HCT116 (cell line): ENCODE data around the gene CCNJL. TPM values are rescaled to one million over a fixed set of nuclear protein-coding genes. Genes with fewer than 3 reads are reported as not detected.

Source experiments
- ATAC-seq: fragments of 200-7000 bp; cut with Tn5 transposase; 2 replicates; pipeline ENCODE4 v1.9.1; 2020; ENCODE audit warnings: mild to moderate bottlenecking, moderate library complexity
- BruUV-seq: library from RNA; stranded (reverse); fragments of 400-500 nt; replicated peaks from 2 replicates; lab custom pipeline; 2021; lab: Mats Ljungman, UMichigan
- CTCF ChIA-PET: fragments of 300-600 bp; sonication (Branson Sonifier 250); formaldehyde crosslinking; loops from one replicate; lab custom pipeline; 2021; ENCODE audit warnings: antibody characterized with exemption; lab: Charles Lee
- POLR2A ChIA-PET: fragments of 300-600, 350-600 bp; sonication (Branson Sonifier 250); formaldehyde crosslinking; loops from one replicate; lab custom pipeline; 2021; ENCODE audit warnings: antibody characterized with exemption; lab: Charles Lee
- RAD21 ChIA-PET, 2 experiments: fragments of 300-600 bp; sonication (Branson Sonifier 250); formaldehyde crosslinking; loops; one replicate each; lab custom pipeline; 2023; ENCODE audit warnings: low total read pairs in 2 of 2; ENCODE audit not compliant: uncharacterized antibody in 2 of 2, unreplicated experiment in 2 of 2, low non-redundant PET in 1 of 2; lab: Charles Lee
- DNase-seq: peaks from one replicate; pipeline ENCODE4 v3.0.0-alpha.2; 2010; ENCODE audit warnings: low read depth, low spot score
- H2AFZ ChIP-seq: fragments of 200-600 bp; shearing (Covaris generic), sonication (generic); 2 replicates; pipeline ENCODE4 v1.6.1; 2017; ENCODE audit warnings: low read depth, mixed run types, mixed read lengths, antibody characterized with exemption, low read length; ENCODE audit not compliant: poor library complexity, severe bottlenecking
- H3K27ac ChIP-seq: 2 replicates; pipeline ENCODE4 v1.5.1; 2012; ENCODE audit warnings: low read depth, low read length
- H3K27me3 ChIP-seq: fragments of 200-600 bp; sonication (generic); 2 replicates; pipeline ENCODE4 v1.6.1; 2016; ENCODE audit warnings: mixed run types, low read length, mixed read lengths; ENCODE audit not compliant: insufficient read depth
- H3K36me3 ChIP-seq, 2 experiments: fragments of 200-500 bp in 1 of 2; fragments of 200-600 bp in 1 of 2; sonication (Bioruptor generic) in 1 of 2; sonication (generic) in 1 of 2; 2 replicates each; pipeline versions ENCODE4 v1.5.1 to v1.6.1; 2014 to 2016; ENCODE audit warnings: low read length in 2 of 2, inconsistent platforms in 1 of 2, mixed read lengths in 1 of 2, mixed run types in 1 of 2; ENCODE audit not compliant: insufficient read depth in 2 of 2, control insufficient read depth in 1 of 2
- H3K4me1 ChIP-seq, 2 experiments: fragments of 200-600 bp in 1 of 2; sonication (generic) in 1 of 2; 2 replicates each; pipeline versions ENCODE4 v1.5.1 to v1.6.1; 2012 to 2017; ENCODE audit warnings: low read length in 2 of 2, inconsistent platforms in 1 of 2, mild to moderate bottlenecking in 1 of 2, mixed read lengths in 1 of 2, mixed run types in 1 of 2, moderate library complexity in 1 of 2; ENCODE audit not compliant: insufficient read depth in 2 of 2, control insufficient read depth in 1 of 2
- H3K4me2 ChIP-seq: fragments of 200-600 bp; sonication (generic); 2 replicates; pipeline ENCODE4 v1.6.1; 2017; ENCODE audit warnings: mixed run types, low read length, mixed read lengths
- H3K4me3 ChIP-seq, 2 experiments: fragments of 200-600 bp in 1 of 2; sonication (generic) in 1 of 2; replicated peaks in 1 of 2; 2 replicates each; pipeline ENCODE4 v1.5.1; 2011 to 2016; ENCODE audit warnings: low read length in 2 of 2, control low read depth in 1 of 2, low read depth in 1 of 2, mild to moderate bottlenecking in 1 of 2, mixed read lengths in 1 of 2, mixed run types in 1 of 2
- H3K79me2 ChIP-seq: fragments of 200-600 bp; sonication (generic); 2 replicates; pipeline ENCODE4 v1.6.1; 2017; ENCODE audit warnings: mild to moderate bottlenecking, mixed run types, low read length, moderate library complexity, mixed read lengths; ENCODE audit not compliant: insufficient read depth
- H3K9ac ChIP-seq: fragments of 200-600 bp; sonication (generic); 2 replicates; pipeline ENCODE4 v1.6.1; 2016; ENCODE audit warnings: low read length, mixed read lengths
- H3K9me2 ChIP-seq: fragments of 200-600 bp; sonication (generic), shearing (Covaris generic); 2 replicates; pipeline ENCODE4 v1.6.1; 2017; ENCODE audit warnings: mixed run types, mild to moderate bottlenecking, moderate library complexity; ENCODE audit not compliant: insufficient read depth
- H3K9me3 ChIP-seq, 2 experiments: fragments of 200-500 bp in 1 of 2; fragments of 200-600 bp in 1 of 2; sonication (Bioruptor generic) in 1 of 2; sonication (generic) in 1 of 2; 2 replicates each; pipeline ENCODE4 v1.6.1; 2014 to 2017; ENCODE audit warnings: low read length in 2 of 2, mixed read lengths in 2 of 2, inconsistent platforms in 1 of 2, low read depth in 1 of 2, mild to moderate bottlenecking in 1 of 2, mixed run types in 1 of 2, moderate library complexity in 1 of 2; ENCODE audit not compliant: control insufficient read depth in 1 of 2, insufficient read depth in 1 of 2
- H4K20me1 ChIP-seq: fragments of 200-600 bp; sonication (generic), shearing (Covaris generic); 2 replicates; pipeline ENCODE4 v1.6.1; 2017; ENCODE audit warnings: mixed run types, mild to moderate bottlenecking, moderate library complexity; ENCODE audit not compliant: insufficient read depth
- CBX3 ChIP-seq: IDR thresholded peaks from 2 replicates; pipeline ENCODE4 v1.6.1; 2012; ENCODE audit warnings: low read depth
- CEBPB ChIP-seq: IDR thresholded peaks from 2 replicates; pipeline ENCODE4 v1.6.1; 2012; ENCODE audit warnings: low read depth
- CTCF ChIP-seq, 3 experiments: fragments of 200-600 bp in 1 of 3; sonication (generic) in 1 of 3; IDR thresholded peaks in 2 of 3; conservative IDR thresholded peaks in 1 of 3; 2 replicates each; pipeline ENCODE4 v1.5.1; 2012 to 2017; ENCODE audit warnings: low read depth in 2 of 3, low read length in 2 of 3, antibody characterized with exemption in 1 of 3, borderline replicate concordance in 1 of 3, control low read depth in 1 of 3, mild to moderate bottlenecking in 1 of 3, mixed read lengths in 1 of 3, mixed run types in 1 of 3, moderate library complexity in 1 of 3; ENCODE audit not compliant: insufficient read depth in 1 of 3
- FOSL1 ChIP-seq: IDR thresholded peaks from 2 replicates; pipeline ENCODE4 v1.6.1; 2012; ENCODE audit warnings: low read depth
- JUND ChIP-seq: IDR thresholded peaks from 2 replicates; pipeline ENCODE4 v1.6.1; 2012
- MAX ChIP-seq: IDR thresholded peaks from 2 replicates; pipeline ENCODE4 v1.6.1; 2012
- REST ChIP-seq: IDR thresholded peaks from 2 replicates; pipeline ENCODE4 v1.6.1; 2012; ENCODE audit warnings: low read depth
- SIN3A ChIP-seq: IDR thresholded peaks from 2 replicates; pipeline ENCODE4 v1.6.1; 2012; ENCODE audit warnings: low read depth
- SP1 ChIP-seq: IDR thresholded peaks from 2 replicates; pipeline ENCODE4 v1.6.1; 2012; ENCODE audit warnings: low read depth
- TCF7L2 ChIP-seq: IDR thresholded peaks from 2 replicates; pipeline ENCODE4 v1.7.0; 2011; ENCODE audit warnings: borderline replicate concordance, inconsistent platforms; ENCODE audit not compliant: insufficient read depth, insufficient read length; ENCODE audit errors: extremely low read depth
- YY1 ChIP-seq: IDR thresholded peaks from 2 replicates; pipeline ENCODE4 v1.6.1; 2011; ENCODE audit warnings: low read length, low read depth, moderate library complexity, mild to moderate bottlenecking; ENCODE audit not compliant: insufficient replicate concordance; ENCODE audit errors: extremely low read depth
- intact Hi-C: fragments of 100-400 bp; cut with micrococcal nuclease; formaldehyde crosslinking; loops from 2 replicates; pipeline ENCODE4 v1.10.0; 2022
- total RNA-seq: library from RNA; stranded (reverse); gene quantifications from one replicate; pipeline ENCODE4 v1.2.1, GENCODE V29; 2021; ENCODE audit not compliant: unreplicated experiment

The CCNJL gene
- total RNA-seq, 1 experiment from 2014 or later = 2.9 TPM

GRCh38 chr5:160317434-160317833 is 5.1 kb upstream of the CCNJL start:
- H3K9me3 ChIP-seq = no peaks in the 10 kb centered on the region
- no peak overlapping the region for H3K27ac ChIP-seq
- H3K36me3 ChIP-seq = no peaks in the 10 kb centered on the region
- H3K9ac ChIP-seq = no peak overlapping the region
- BruUV-seq = no TSS peak
- peak overlapping the region; percentile 58 for H2AFZ ChIP-seq
- ATAC-seq (no peak), DNase-seq (no peak)
- RAD21 ChIA-PET = no interaction called here
- H3K4me3 ChIP-seq = no peak overlapping the region
- H3K4me2 ChIP-seq = no peak overlapping the region
- no peaks in the 10 kb centered on the region for H3K27me3 ChIP-seq
- H3K9me2 ChIP-seq = no peaks in the 10 kb centered on the region
- peaks cover 14 to 34% of the 10 kb centered on the region in 2 experiments for H3K4me1 ChIP-seq
- H3K79me2 ChIP-seq = no peaks in the 10 kb centered on the region
- no peak for TF ChIP-seq JUND
- no peak for TF ChIP-seq TCF7L2
- TF ChIP-seq MAX = no peak
- no peak for TF ChIP-seq CTCF (IDR thresholded peaks at IDR 0.05 in 2 of 3, conservative IDR thresholded peaks at IDR 0.05 in 1 of 3; ENCODE audit: borderline replicate concordance in 1 of 3, insufficient read depth in 1 of 3, low read depth in 2 of 3, low read length in 2 of 3)
- CTCF ChIA-PET = no interaction called here
- POLR2A ChIA-PET = no interaction called here
- intact Hi-C loops = no loop called here
- no peaks in the 10 kb centered on the region for H4K20me1 ChIP-seq

GRCh38 chr5:160315968-160316367 is 3.6 kb upstream of the CCNJL start:
- ATAC-seq (peak; percentile 79), DNase-seq (peak; percentile 68)
- Histone ChIP-seq H2AFZ (peak overlapping the region; percentile 58), H4K20me1 (no peaks in the 10 kb centered on the region), H3K4me1 (peaks cover 14 to 41% of the 10 kb centered on the region in 2 experiments), H3K9me3 (no peaks in the 10 kb centered on the region), H3K36me3 (no peaks in the 10 kb centered on the region), H3K4me3 (0 out of 4 replicates have a peak overlapping the region, but pooled peaks of 1 of the 2 experiments have one; percentile 4), H3K9me2 (no peaks in the 10 kb centered on the region), H3K4me2 (peak overlapping the region; percentile 56), H3K27ac (peak overlapping the region; percentile 46), H3K9ac (no peak overlapping the region), H3K27me3 (no peaks in the 10 kb centered on the region), H3K79me2 (no peaks in the 10 kb centered on the region)
- no TSS peak for BruUV-seq
- intact Hi-C loops = no loop called here
- TF ChIP-seq CBX3 (peak; percentile 45; the same call in 1 of the 2 replicates), YY1 (no peak), SP1 (peak; percentile 50), MAX (0 out of 2 replicates have a peak, but pooled peaks have one; percentile 26), CEBPB (peak; percentile 70), TCF7L2 (no peak), SIN3A (no peak), FOSL1 (peak; percentile 75), REST (no peak), JUND (peak; percentile 79)
- CTCF ChIA-PET = no interaction called here
- POLR2A ChIA-PET = interaction anchor here (1.3 kb wide), 1 partner anchor 10 kb away, joined by 3 read pairs; no protein-coding TSS in a partner anchor
- RAD21 ChIA-PET = no interaction called here
